Upper lobe of left lung (tissue), 6 donors: ENCODE data around the gene EYS. TPM values are rescaled to one million over a fixed set of nuclear protein-coding genes. Genes with fewer than 3 reads are reported as not detected.

Experiments used
- ATAC-seq, 2 donors: fragments of 200-7000 bp; cut with Tn5 transposase; one replicate each; pipeline ENCODE4 v1.9.1; 2022; ENCODE audit warnings: mild to moderate bottlenecking in 2 of 2, moderate library complexity in 2 of 2; ENCODE audit not compliant: low FRiP score in 2 of 2
- DNase-seq, 2 donors: peaks; one replicate each; pipeline ENCODE4 v3.0.0-alpha.2; 2019 to 2020
- H3K27ac ChIP-seq, 4 donors: fragments of 200-600 bp; sonication (generic); one replicate each; pipeline ENCODE4 v1.5.1; 2016 to 2019
- H3K27me3 ChIP-seq, 4 donors: fragments of 200-600 bp; sonication (generic); one replicate each; pipeline ENCODE4 v1.5.1; 2017 to 2019
- H3K36me3 ChIP-seq, 4 donors: fragments of 200-600 bp; sonication (generic); one replicate each; pipeline ENCODE4 v1.5.1; 2016 to 2019
- H3K4me1 ChIP-seq, 4 donors: fragments of 200-600 bp; sonication (generic); one replicate each; pipeline ENCODE4 v1.5.1; 2018 to 2019
- H3K4me3 ChIP-seq, 4 donors: fragments of 200-600 bp; sonication (generic); one replicate each; pipeline ENCODE4 v1.5.1; 2017 to 2019; ENCODE audit warnings: mild to moderate bottlenecking in 2 of 4, moderate library complexity in 1 of 4
- H3K9me3 ChIP-seq, 4 donors: fragments of 200-600 bp; sonication (generic); one replicate each; pipeline ENCODE4 v1.5.1; 2018 to 2019
- EP300 ChIP-seq, 4 donors: sonication (generic); formaldehyde crosslinking; IDR thresholded peaks; one replicate each; pipeline ENCODE4 v1.5.1; 2017; ENCODE audit warnings: antibody characterized with exemption in 4 of 4, control low read depth in 2 of 4
- POLR2A ChIP-seq, 4 donors: fragments of 450-650 bp; IDR thresholded peaks; one replicate each; pipeline ENCODE4 v1.5.1; 2016 to 2017; ENCODE audit warnings: antibody characterized with exemption in 4 of 4, mild to moderate bottlenecking in 2 of 4
- POLR2AphosphoS5 ChIP-seq, 2 donors: sonication (generic); formaldehyde crosslinking; IDR thresholded peaks; one replicate each; pipeline ENCODE4 v1.5.1; 2017; ENCODE audit warnings: antibody characterized with exemption in 2 of 2
- WGBS, 2 donors: methylation state at CpG; one replicate each; pipeline ENCODE4 v1.1.5; 2017 to 2018; 5-methylcytosine and 5-hydroxymethylcytosine counted together
- total RNA-seq, 6 donors: library from RNA; depleted of rRNA in 4 of 6; stranded (reverse); fragments of >200 nt in 4 of 6; gene quantifications; one replicate each; pipeline versions ENCODE4 v1.1.0 to v1.2.1, GENCODE V29; 2016 to 2021
- TF ChIP-seq, protein P1 (sequence below), 6 experiments: fragments of 450-650 bp in 4 of 6; fragments of 200-600 bp in 2 of 6; sonication (generic) in 2 of 6; IDR thresholded peaks; one replicate each; pipeline ENCODE4 v1.5.1; 2016 to 2019; ENCODE audit warnings: antibody characterized with exemption in 6 of 6
- donor health status: DM: no; HTN: no; CAD: no; lungs with moderate emphysema.
- donor health status: DM: no; HTN: yes; CAD: no; lungs with severe emphysema.

The EYS gene
- total RNA-seq, 6 donors from 2014 or later: under 0.01 to 0.46 (median 0.28) TPM; not detected in 2

DNA sequence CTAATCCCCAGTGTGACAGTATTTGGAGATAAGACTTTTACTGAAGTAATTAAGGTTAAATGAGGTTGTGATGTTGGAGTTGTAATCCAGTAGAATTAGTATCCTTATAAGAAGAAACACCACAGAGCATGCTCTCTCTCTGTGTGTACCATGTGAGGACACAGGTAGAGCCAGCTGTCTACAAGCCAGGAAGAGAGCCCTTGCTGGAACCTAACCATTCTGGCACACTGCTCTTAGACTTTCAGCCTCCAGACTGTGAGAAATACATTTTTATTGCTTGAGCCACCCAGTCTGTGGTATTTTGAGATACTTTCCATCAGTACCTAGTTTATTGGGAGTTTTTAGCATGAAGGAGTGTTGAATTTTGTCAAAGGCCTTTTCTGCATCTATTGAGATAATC lies 1961.2 kb downstream of the EYS start:
- H3K4me1 ChIP-seq: no peaks in the 10 kb centered on the region
- H3K9me3 ChIP-seq: no peaks in the 10 kb centered on the region
- no peak overlapping the region for H3K4me3 ChIP-seq
- ATAC-seq (no peak), DNase-seq (no peak)
- TF ChIP-seq, protein P1, sequence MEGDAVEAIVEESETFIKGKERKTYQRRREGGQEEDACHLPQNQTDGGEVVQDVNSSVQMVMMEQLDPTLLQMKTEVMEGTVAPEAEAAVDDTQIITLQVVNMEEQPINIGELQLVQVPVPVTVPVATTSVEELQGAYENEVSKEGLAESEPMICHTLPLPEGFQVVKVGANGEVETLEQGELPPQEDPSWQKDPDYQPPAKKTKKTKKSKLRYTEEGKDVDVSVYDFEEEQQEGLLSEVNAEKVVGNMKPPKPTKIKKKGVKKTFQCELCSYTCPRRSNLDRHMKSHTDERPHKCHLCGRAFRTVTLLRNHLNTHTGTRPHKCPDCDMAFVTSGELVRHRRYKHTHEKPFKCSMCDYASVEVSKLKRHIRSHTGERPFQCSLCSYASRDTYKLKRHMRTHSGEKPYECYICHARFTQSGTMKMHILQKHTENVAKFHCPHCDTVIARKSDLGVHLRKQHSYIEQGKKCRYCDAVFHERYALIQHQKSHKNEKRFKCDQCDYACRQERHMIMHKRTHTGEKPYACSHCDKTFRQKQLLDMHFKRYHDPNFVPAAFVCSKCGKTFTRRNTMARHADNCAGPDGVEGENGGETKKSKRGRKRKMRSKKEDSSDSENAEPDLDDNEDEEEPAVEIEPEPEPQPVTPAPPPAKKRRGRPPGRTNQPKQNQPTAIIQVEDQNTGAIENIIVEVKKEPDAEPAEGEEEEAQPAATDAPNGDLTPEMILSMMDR (IDR thresholded peaks at IDR 0.05): no peak
- TF ChIP-seq POLR2A (IDR thresholded peaks at IDR 0.05): no peak
- TF ChIP-seq EP300 (IDR thresholded peaks at IDR 0.05): no peak
- TF ChIP-seq POLR2AphosphoS5 (IDR thresholded peaks at IDR 0.05): no peak
- no peaks in the 10 kb centered on the region for H3K36me3 ChIP-seq
- no peaks in the 10 kb centered on the region for H3K27me3 ChIP-seq
- no peak overlapping the region for H3K27ac ChIP-seq

DNA sequence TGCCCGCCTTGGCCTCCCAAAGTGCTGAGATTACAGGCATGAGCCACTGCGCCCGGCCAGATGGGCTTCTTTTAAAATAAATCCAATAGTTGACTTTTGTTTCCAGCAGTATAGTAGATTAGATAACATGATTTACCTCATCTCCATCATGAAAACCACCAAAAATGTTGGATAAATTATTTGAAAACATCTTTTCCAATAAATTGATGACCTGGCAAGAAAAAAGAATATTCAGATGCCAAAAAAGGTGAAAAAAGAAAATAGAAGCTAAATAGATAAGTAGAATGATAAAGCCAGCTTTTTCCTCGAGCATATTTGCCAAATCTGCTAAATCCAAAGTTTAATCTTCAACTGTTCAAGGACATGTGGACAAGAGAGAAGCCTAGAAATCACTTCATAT lies 1962.2 kb downstream of the EYS start:
- no peaks in the 10 kb centered on the region for H3K4me1 ChIP-seq
- no peak for DNase-seq
- 91 to 93% methylated on average over 4 of the region's 4 CpGs for WGBS, 2 donors

DNA sequence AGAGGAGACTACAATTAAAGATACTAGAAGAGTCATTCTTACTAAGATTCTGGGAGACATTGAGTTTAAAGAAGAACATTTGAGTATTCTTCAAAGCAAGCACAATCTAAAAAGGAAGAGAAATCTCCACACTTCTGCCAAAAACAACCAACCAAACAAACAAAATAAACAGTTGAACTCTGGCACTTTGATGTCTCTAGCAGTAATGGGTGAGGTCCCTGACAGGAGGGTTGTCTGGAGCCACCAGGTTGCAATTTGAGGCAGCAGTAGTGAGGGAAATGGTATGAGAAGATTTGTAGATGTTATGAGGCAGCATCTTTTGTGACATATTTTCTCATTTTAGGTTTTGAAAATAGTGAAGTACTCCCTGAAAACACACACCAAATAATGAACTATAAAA lies 1963.3 kb downstream of the EYS start:
- ATAC-seq (no peak), DNase-seq (no peak)
- Histone ChIP-seq H3K4me3 (no peak overlapping the region), H3K27ac (no peak overlapping the region), H3K9me3 (no peaks in the 10 kb centered on the region), H3K27me3 (no peaks in the 10 kb centered on the region), H3K36me3 (no peaks in the 10 kb centered on the region), H3K4me1 (no peaks in the 10 kb centered on the region)
- TF ChIP-seq EP300 (IDR thresholded peaks at IDR 0.05) (no peak), POLR2A (IDR thresholded peaks at IDR 0.05) (no peak), POLR2AphosphoS5 (IDR thresholded peaks at IDR 0.05) (no peak)
- TF ChIP-seq, protein P1 (IDR thresholded peaks at IDR 0.05): no peak

More for the DNA sequence above, 1962.2 kb downstream of the EYS start:
- no peaks in the 10 kb centered on the region for H3K36me3 ChIP-seq
- TF ChIP-seq POLR2AphosphoS5 (IDR thresholded peaks at IDR 0.05): no peak
- no peak for ATAC-seq
- no peak overlapping the region for H3K4me3 ChIP-seq
- no peaks in the 10 kb centered on the region for H3K9me3 ChIP-seq
- H3K27ac ChIP-seq: no peak overlapping the region
- H3K27me3 ChIP-seq: no peaks in the 10 kb centered on the region

DNA sequence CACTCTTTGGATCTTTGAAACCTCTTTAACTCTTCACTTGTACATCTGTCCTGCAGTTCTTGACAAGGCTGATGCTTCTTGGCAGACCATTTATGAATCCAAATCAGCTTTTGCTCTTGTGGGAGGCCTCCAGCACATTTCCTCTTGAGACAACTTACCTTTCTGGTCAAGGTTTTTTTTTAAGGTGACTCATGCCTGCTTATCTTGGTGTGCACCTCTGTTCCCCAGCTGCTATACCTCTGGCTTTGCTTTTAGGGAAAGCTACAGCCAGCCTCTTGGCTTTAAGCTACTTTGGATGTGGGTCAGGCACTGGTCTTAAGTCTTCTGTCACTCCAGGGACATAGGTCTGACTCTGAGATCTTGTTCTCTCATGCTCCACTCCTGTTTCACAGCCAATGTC lies 1965.0 kb downstream of the EYS start:
- ATAC-seq: no peak
- no peak for TF ChIP-seq POLR2AphosphoS5 (IDR thresholded peaks at IDR 0.05)
- TF ChIP-seq POLR2A (IDR thresholded peaks at IDR 0.05): no peak
- TF ChIP-seq, protein P1 (IDR thresholded peaks at IDR 0.05): no peak
- TF ChIP-seq EP300 (IDR thresholded peaks at IDR 0.05): no peak
- H3K9me3 ChIP-seq: no peaks in the 10 kb centered on the region

DNA sequence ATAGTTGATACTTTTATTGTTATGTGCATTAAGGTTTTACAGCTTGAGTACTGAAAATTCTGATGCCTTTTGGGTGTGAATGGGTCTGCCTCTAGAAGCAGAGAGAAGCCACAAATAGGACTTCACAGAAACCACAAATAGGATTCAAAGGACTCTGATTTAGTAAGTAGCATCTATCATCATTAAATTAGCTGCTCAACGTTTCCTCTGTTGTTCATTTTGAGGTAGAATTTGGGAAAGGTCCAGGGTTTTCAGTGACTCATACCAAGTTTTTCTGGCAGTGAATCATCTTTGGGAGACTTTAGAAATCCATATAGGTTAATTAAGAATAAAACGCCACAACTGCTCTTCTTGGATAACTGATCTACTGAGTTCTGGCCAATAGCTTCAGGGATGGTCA lies 1966.3 kb downstream of the EYS start:
- no peaks in the 10 kb centered on the region for H3K36me3 ChIP-seq
- DNase-seq (no peak), ATAC-seq (no peak)
- 52 to 55% methylated on average over 2 of the region's 2 CpGs for WGBS, 2 donors
- no peak overlapping the region for H3K27ac ChIP-seq
- H3K4me3 ChIP-seq: no peak overlapping the region
- H3K4me1 ChIP-seq: no peaks in the 10 kb centered on the region
- no peak for TF ChIP-seq EP300 (IDR thresholded peaks at IDR 0.05)
- TF ChIP-seq, protein P1 (IDR thresholded peaks at IDR 0.05): no peak
- TF ChIP-seq POLR2A (IDR thresholded peaks at IDR 0.05): no peak
- TF ChIP-seq POLR2AphosphoS5 (IDR thresholded peaks at IDR 0.05): no peak
- H3K9me3 ChIP-seq: no peaks in the 10 kb centered on the region
- no peaks in the 10 kb centered on the region for H3K27me3 ChIP-seq

More for the DNA sequence above, 1965.0 kb downstream of the EYS start:
- no peaks in the 10 kb centered on the region for H3K4me1 ChIP-seq
- no peak overlapping the region for H3K4me3 ChIP-seq
- H3K27ac ChIP-seq: no peak overlapping the region
- H3K36me3 ChIP-seq: no peaks in the 10 kb centered on the region
- H3K27me3 ChIP-seq: no peaks in the 10 kb centered on the region
- DNase-seq: no peak
